Cardiac muscle cell (in vitro differentiated cells and primary cell): Measurements from ENCODE around the gene INPP5F. TPM values are rescaled to one million over a fixed set of nuclear protein-coding genes. Genes with fewer than 3 reads are reported as not detected.

Experiments
- DNase-seq, 2 donors: peaks; one replicate each; pipeline versions ENCODE4 v3.0.0 to v3.0.0-alpha.2; 2010 to 2017; ENCODE audit warnings: low read depth in 1 of 2, low spot score in 1 of 2
- H3K27ac ChIP-seq: fragments of 200-600 bp; sonication (generic); 2 replicates; pipeline ENCODE4 v1.5.1; 2016
- H3K27me3 ChIP-seq: fragments of 200-600 bp; sonication (generic); 2 replicates; pipeline ENCODE4 v1.6.0; 2016; ENCODE audit warnings: control low read depth
- H3K36me3 ChIP-seq: fragments of 200-600 bp; sonication (generic); 2 replicates; pipeline ENCODE4 v1.5.1; 2016; ENCODE audit warnings: control low read depth
- H3K4me1 ChIP-seq: fragments of 200-600 bp; sonication (generic); 2 replicates; pipeline ENCODE4 v1.8.1; 2017; ENCODE audit warnings: low read depth, mild to moderate bottlenecking, mixed run types
- H3K4me3 ChIP-seq: fragments of 200-600 bp; sonication (generic); 2 replicates; pipeline ENCODE4 v1.5.1; 2016; ENCODE audit warnings: mild to moderate bottlenecking
- H3K9me3 ChIP-seq: fragments of 200-600 bp; sonication (generic); 2 replicates; pipeline ENCODE4 v1.5.1; 2017; ENCODE audit warnings: low read depth, mild to moderate bottlenecking, control low read depth
- polyA plus RNA-seq: library from polyadenylated mRNA; unstranded; fragments of >200 nt; fragmentation: Nextera tagmentation; extraction: Ambion mirVana; gene quantifications from 2 replicates; pipeline ENCODE4 v1.2.1, GENCODE V29; 2016
- total RNA-seq: library from RNA; depleted of rRNA; stranded (reverse); fragments of >200 nt; gene quantifications from 2 replicates; pipeline ENCODE4 v1.2.3, GENCODE V29; 2016
- TF ChIP-seq, protein P1 (sequence below): IDR thresholded peaks from 2 replicates; pipeline ENCODE4 v1.5.1; 2012; ENCODE audit warnings: low read depth, mild to moderate bottlenecking, low read length

Gene INPP5F
- total and polyA plus RNA-seq, 2 experiments from 2014 or later: 10.2 to 15.7 TPM

DNA sequence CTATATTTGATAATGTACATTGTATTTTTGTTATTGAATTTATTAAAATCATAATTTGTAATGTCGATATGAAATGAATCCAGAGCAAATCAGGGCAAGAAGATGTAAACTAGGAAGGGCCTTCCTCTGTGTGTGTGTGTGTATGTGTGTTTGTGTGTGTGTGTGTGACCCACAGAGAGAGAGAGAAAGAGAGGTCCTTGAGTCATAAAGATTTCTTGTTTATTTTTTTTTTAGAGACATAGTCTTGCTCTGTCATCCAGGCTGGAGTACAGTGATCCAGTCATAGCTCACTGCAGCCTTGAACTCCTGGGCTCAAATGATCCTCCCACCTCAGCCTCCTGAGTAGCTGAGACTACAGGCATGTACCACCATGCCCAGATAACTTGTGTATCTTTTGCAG, 50.7 kb downstream of the INPP5F start:
- no peaks in the 10 kb centered on the region for H3K36me3 ChIP-seq
- H3K4me1 ChIP-seq: no peaks in the 10 kb centered on the region
- no peak overlapping the region for H3K4me3 ChIP-seq
- DNase-seq: no peak
- no peak overlapping the region for H3K27ac ChIP-seq
- TF ChIP-seq, protein P1, sequence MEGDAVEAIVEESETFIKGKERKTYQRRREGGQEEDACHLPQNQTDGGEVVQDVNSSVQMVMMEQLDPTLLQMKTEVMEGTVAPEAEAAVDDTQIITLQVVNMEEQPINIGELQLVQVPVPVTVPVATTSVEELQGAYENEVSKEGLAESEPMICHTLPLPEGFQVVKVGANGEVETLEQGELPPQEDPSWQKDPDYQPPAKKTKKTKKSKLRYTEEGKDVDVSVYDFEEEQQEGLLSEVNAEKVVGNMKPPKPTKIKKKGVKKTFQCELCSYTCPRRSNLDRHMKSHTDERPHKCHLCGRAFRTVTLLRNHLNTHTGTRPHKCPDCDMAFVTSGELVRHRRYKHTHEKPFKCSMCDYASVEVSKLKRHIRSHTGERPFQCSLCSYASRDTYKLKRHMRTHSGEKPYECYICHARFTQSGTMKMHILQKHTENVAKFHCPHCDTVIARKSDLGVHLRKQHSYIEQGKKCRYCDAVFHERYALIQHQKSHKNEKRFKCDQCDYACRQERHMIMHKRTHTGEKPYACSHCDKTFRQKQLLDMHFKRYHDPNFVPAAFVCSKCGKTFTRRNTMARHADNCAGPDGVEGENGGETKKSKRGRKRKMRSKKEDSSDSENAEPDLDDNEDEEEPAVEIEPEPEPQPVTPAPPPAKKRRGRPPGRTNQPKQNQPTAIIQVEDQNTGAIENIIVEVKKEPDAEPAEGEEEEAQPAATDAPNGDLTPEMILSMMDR: no peak
- no peaks in the 10 kb centered on the region for H3K27me3 ChIP-seq
- no peaks in the 10 kb centered on the region for H3K9me3 ChIP-seq

DNA sequence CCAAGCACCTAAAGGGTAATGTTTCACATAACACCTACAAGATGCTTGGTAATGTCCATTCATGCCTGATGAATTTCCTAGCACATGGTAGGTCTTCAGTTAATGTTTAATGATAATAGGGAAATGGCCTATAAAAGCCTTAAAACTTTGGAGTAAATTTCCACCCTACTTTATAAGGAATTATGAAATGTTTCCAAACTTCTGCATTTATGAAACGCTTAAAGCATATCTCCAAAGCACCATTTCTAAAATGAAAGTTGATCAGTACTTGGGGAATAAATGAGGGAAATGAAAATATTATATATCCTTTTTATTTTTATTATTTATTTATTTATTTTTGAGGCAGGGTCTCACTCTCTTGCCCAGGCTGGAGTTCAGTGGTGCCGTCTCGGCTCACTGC, 51.8 kb downstream of the INPP5F start:
- TF ChIP-seq, protein P1: no peak
- H3K4me3 ChIP-seq: no peak overlapping the region
- no peak for DNase-seq
- H3K9me3 ChIP-seq: no peaks in the 10 kb centered on the region
- no peaks in the 10 kb centered on the region for H3K36me3 ChIP-seq
- no peaks in the 10 kb centered on the region for H3K27me3 ChIP-seq
- H3K4me1 ChIP-seq: no peaks in the 10 kb centered on the region
- H3K27ac ChIP-seq: no peak overlapping the region

DNA sequence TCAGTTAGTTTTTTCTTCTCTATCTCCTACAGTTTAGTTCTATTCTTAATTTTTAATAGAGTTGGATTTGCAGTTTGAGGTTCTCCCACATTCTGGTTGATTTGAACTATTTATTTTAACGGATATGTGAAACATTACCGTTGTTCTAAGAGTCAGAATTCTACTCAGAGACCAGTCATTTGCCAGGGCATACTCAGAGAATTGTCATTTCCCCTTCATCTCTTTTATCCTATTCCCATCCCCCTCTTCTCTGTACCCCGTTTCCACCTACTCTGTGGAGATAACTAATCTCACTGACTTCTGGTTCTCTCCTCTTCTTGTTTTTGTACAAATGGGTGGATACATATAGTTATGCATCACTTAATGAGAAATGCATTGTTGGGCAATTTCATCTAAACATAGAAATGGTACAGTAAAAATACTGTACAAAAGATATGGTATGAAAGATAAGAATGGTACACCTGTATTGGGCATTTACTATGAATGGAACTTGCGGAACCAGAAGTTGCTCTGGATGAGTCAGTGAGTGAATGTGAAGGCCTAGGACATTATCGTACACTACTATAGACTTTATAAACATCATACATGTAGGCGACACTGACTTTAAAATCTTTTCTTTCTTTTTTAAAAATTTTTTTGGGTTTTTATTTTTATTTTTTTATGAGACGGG, 53.1 kb downstream of the INPP5F start:
- Histone ChIP-seq H3K36me3 (no peaks in the 10 kb centered on the region), H3K27me3 (no peaks in the 10 kb centered on the region), H3K9me3 (no peaks in the 10 kb centered on the region), H3K4me1 (no peaks in the 10 kb centered on the region), H3K4me3 (no peak overlapping the region), H3K27ac (no peak overlapping the region)
- no peak for DNase-seq
- TF ChIP-seq, protein P1: no peak

DNA sequence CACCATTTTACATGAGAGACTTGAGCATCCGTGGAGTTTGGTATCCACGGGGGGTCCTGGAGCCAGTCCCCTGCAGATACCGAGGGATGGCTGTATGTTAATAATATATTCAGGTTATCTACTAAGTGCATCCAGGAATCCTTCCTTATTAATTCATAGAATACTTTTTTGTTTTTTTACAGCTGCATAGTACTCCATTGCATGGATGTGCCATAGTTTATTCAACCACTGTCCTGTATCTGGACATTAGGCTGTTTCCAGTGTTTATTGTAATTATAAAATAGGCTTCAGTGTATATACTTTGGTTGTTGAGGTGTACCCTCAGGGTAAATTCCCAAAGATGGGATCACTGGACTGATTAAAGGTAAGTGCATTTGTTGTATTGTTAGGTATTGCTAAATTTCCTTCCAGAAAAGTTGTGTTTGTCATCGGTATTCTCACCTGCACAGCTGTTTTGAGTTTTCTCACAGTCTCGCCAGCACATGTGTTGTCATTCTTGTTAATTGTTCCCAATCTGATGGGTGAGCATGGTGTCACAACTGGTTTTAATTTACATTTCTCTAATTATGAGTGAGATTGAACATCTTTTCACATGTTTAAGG, 55.1 kb downstream of the INPP5F start:
- Histone ChIP-seq H3K9me3 (no peaks in the 10 kb centered on the region), H3K4me3 (no peak overlapping the region), H3K4me1 (peaks cover 3% of the 10 kb centered on the region), H3K36me3 (no peaks in the 10 kb centered on the region), H3K27ac (no peak overlapping the region), H3K27me3 (no peaks in the 10 kb centered on the region)
- TF ChIP-seq, protein P1: no peak
- no peak for DNase-seq

DNA sequence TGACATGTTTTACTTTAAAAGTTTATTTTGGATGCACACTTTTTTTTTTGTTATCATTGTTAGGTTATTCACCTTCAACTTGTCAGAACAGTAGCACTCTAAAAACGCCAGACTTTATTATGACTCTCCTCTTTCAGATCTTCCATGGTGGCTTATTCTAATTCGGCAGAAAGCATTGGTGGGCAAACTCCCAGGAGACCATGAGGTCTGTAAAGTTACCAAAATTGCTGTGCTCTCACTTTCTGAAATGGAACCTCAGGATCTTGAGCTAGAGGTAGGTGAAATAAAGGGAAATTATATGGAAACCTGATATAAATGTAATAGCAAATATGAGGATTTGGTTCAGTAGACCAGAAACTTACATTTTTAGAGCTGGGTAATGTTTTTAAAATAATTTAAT, 55.6 kb downstream of the INPP5F start:
- TF ChIP-seq, protein P1: no peak
- no peak overlapping the region for H3K4me3 ChIP-seq
- no peak overlapping the region for H3K27ac ChIP-seq

More for the DNA sequence above, 55.6 kb downstream of the INPP5F start:
- no peaks in the 10 kb centered on the region for H3K27me3 ChIP-seq
- DNase-seq: no peak
- H3K36me3 ChIP-seq: no peaks in the 10 kb centered on the region
- H3K4me1 ChIP-seq: peaks cover 8% of the 10 kb centered on the region
- H3K9me3 ChIP-seq: no peaks in the 10 kb centered on the region
